Hippocampal formation (tissue), 2 donors: ENCODE results near the gene FUBP1.
A peak's percentile ranks its signal among the peaks of the same experiment; 100 is the strongest.
"Not testable (repeated sequence)": the region's sequence is repeated elsewhere in the genome, so short reads cannot be mapped to it uniquely, and the experiment has no call there.

Source experiments
- DNase-seq, 2 donors: peaks; one replicate each; lab custom pipeline; 2025; lab: John Stamatoyannopoulos, UW

The FUBP1 gene

GRCh38 chr1:77948841-77949424, 29.9 kb downstream of the FUBP1 start:
- DNase-seq: no peak

GRCh38 chr1:77945345-77945744, 33.5 kb downstream of the FUBP1 start:
- no peak for DNase-seq

GRCh38 chr1:77942400-77943140, 36.3 kb downstream of the FUBP1 start:
- DNase-seq: no peak

GRCh38 chr1:77940921-77941570, 37.8 kb downstream of the FUBP1 start:
- DNase-seq: no peak

- no peak for DNase-seq
Measured at GRCh38 chr1:77938651-77939050, 40.2 kb downstream of the FUBP1 start.

- no peak for DNase-seq
Measured at GRCh38 chr1:77929806-77930205, 49.1 kb downstream of the FUBP1 start.

- no peak for DNase-seq
Measured at GRCh38 chr1:77927414-77927813, 51.5 kb downstream of the FUBP1 start.

- DNase-seq: no peak
Measured at GRCh38 chr1:77926561-77927357, 52.1 kb downstream of the FUBP1 start.

- no peak for DNase-seq
Measured at GRCh38 chr1:77925956-77926355, 52.9 kb downstream of the FUBP1 start.

GRCh38 chr1:77925518-77925917, 53.4 kb downstream of the FUBP1 start:
- DNase-seq: no peak

GRCh38 chr1:77918918-77919317, 60.0 kb downstream of the FUBP1 start:
- not testable (repeated sequence) for DNase-seq

- DNase-seq: no peak
Measured at GRCh38 chr1:77910116-77910515, 68.8 kb downstream of the FUBP1 start.

- DNase-seq: no peak
Measured at GRCh38 chr1:77906624-77907023, 72.2 kb downstream of the FUBP1 start.

GRCh38 chr1:77906019-77906545, 72.8 kb downstream of the FUBP1 start:
- no peak for DNase-seq

GRCh38 chr1:77905603-77906002, 73.3 kb downstream of the FUBP1 start:
- DNase-seq: no peak

GRCh38 chr1:77900687-77901293, 78.1 kb downstream of the FUBP1 start:
- DNase-seq: peak; percentile 6 to 52

- DNase-seq: no peak
Measured at GRCh38 chr1:77899647-77900320, 79.1 kb downstream of the FUBP1 start.
